GM10266 (cell line): ENCODE data around the gene CACNA1C.
"Not testable (repeated sequence)": the region's sequence is repeated elsewhere in the genome, so short reads cannot be mapped to it uniquely, and the experiment has no call there.

Experiments
- DNase-seq: peaks from one replicate; pipeline ENCODE4 v3.0.0; 2012; ENCODE audit errors: extremely low spot score
- CTCF ChIP-seq: IDR thresholded peaks from 2 replicates; pipeline ENCODE4 v1.5.1; 2012; ENCODE audit warnings: mild to moderate bottlenecking, low read depth; ENCODE audit not compliant: control insufficient read depth, insufficient read depth; ENCODE audit errors: missing control alignments

Gene CACNA1C

GRCh38 chr12:2129076-2129475 is 76.3 kb downstream of the CACNA1C start:
- no peak for TF ChIP-seq CTCF
- no peak for DNase-seq

GRCh38 chr12:2135661-2136418 is 83.1 kb downstream of the CACNA1C start:
- DNase-seq, result not testable (repeated sequence)

GRCh38 chr12:2136901-2137300 is 84.1 kb downstream of the CACNA1C start:
- DNase-seq, result no peak
- no peak for TF ChIP-seq CTCF

- TF ChIP-seq CTCF, result no peak
- DNase-seq, result no peak
Measured at GRCh38 chr12:2137711-2138110, 84.9 kb downstream of the CACNA1C start.

- DNase-seq, result no peak
- no peak for TF ChIP-seq CTCF
Measured at GRCh38 chr12:2138294-2138693, 85.5 kb downstream of the CACNA1C start.

GRCh38 chr12:2138871-2139308 is 86.1 kb downstream of the CACNA1C start:
- DNase-seq, result no peak
- no peak for TF ChIP-seq CTCF

GRCh38 chr12:2139651-2140050 is 86.9 kb downstream of the CACNA1C start:
- no peak for DNase-seq
- no peak for TF ChIP-seq CTCF
